ENCODE results near the gene ITPRID1. TPM values are rescaled to one million over a fixed set of nuclear protein-coding genes. Genes with fewer than 3 reads are reported as not detected.

The ITPRID1 gene
- total RNA-seq, 1 experiment from 2014 or later = 1.2 TPM

DNA sequence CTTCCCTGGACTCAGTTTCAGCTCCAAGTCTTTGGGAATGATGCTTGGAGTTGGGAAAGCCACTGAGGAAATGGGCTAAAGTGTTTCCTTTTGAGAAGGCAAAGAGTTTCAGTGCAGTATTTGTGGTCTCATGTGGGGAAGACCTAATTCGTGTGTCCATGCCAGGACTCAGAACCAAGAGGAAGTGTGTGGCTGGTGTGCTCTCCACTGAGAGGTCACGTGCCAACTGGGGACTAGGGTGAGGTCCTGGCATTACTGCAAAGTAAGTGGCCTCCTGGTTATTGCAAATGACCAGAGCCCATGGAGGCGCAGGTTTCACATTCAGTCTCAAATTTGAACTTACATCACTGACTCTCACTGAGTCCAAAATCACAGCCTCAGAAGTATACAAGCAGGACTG is 48.6 kb upstream of the ITPRID1 start:
- no peak overlapping the region for H3K23ac ChIP-seq (ENCODE audit: insufficient read length, low read depth, low read length)
- no peak overlapping the region for H2BK15ac ChIP-seq (ENCODE audit: low read depth, low read length)
- Mint-ChIP-seq H3K9me3 (no peaks in the 10 kb centered on the region), H3K4me1 (peaks cover 67 to 69% of the 10 kb centered on the region in 2 experiments), H3K27me3 (ENCODE audit: low read depth) (peaks cover 18% of the 10 kb centered on the region), H3K4me3 (0 out of 5 replicates have a peak overlapping the region, but pooled peaks of 1 of the 2 experiments have one; percentile 41), H3K27ac (peak overlapping the region in 2 of 3 experiments; percentile 28 to 39; a peak in 3 of 7 replicates), H3K36me3 (ENCODE audit: insufficient read depth in 1 of 3, low read depth in 3 of 3) (no peaks in the 10 kb centered on the region; a peak in 3 of 7 replicates)
- no peak overlapping the region for H3K4ac ChIP-seq (ENCODE audit: low read depth, low read length)
- H2BK120ac ChIP-seq (ENCODE audit: low read depth, low read length, poor library complexity, severe bottlenecking) = no peak overlapping the region
- no peak overlapping the region for H3T11ph ChIP-seq (ENCODE audit: low read length)
- no peak overlapping the region for H2BK5ac ChIP-seq (ENCODE audit: insufficient read length, low read length)
- no peak for TF ChIP-seq CTCF (conservative IDR thresholded peaks at IDR 0.05)
- H4K20me1 ChIP-seq (ENCODE audit: control insufficient read depth, insufficient read depth, insufficient read length) = no peaks in the 10 kb centered on the region
- no CpG with 5 or more reads among the region's 3 CpGs for WGBS (ENCODE audit: extremely low coverage, insufficient read length, low lambda C conversion rate)
- H2AK5ac ChIP-seq (ENCODE audit: insufficient read length, low read length) = peak overlapping the region; percentile 11
- peak overlapping the region; percentile 44 for H3K18ac ChIP-seq (ENCODE audit: insufficient read length, low read depth, low read length)
- no peak overlapping the region for H3K4me2 ChIP-seq (ENCODE audit: insufficient read depth, insufficient read length, low read length)
- no peak overlapping the region for H3K27ac ChIP-seq (ENCODE audit: insufficient read length, low read depth, low read length)
- H2BK20ac ChIP-seq (ENCODE audit: low read depth, low read length, poor library complexity, severe bottlenecking) = no peak overlapping the region
- no peak overlapping the region for H4K8ac ChIP-seq (replicated peaks; ENCODE audit: insufficient read length, low read depth, low read length)
- DNase-seq = peak; percentile 33
- H4K91ac ChIP-seq (ENCODE audit: insufficient read length, low read depth, low read length) = no peak overlapping the region
- no peak overlapping the region for H4K5ac ChIP-seq (ENCODE audit: insufficient read length, low read depth, low read length)
- H3K27me3 ChIP-seq (ENCODE audit: insufficient read depth, low read length) = no peaks in the 10 kb centered on the region; the same call in 1 of the 2 replicates
- H3K14ac ChIP-seq (ENCODE audit: insufficient read depth, low read length) = no peak overlapping the region
- H3K56ac ChIP-seq (ENCODE audit: insufficient read length, low read depth, low read length) = no peak overlapping the region
- peaks cover 5% of the 10 kb centered on the region for H3K4me1 ChIP-seq (ENCODE audit: insufficient read depth, low read length)
- no peak overlapping the region for H3K9ac ChIP-seq (ENCODE audit: extremely low read depth, insufficient read length, low read length)
- no peaks in the 10 kb centered on the region for H3K9me3 ChIP-seq (ENCODE audit: control insufficient read depth, low read depth, low read length)
- H3K23me2 ChIP-seq (ENCODE audit: insufficient read length, low read depth, low read length, poor library complexity, severe bottlenecking) = no peaks in the 10 kb centered on the region
- H2AFZ ChIP-seq (ENCODE audit: low read length) = no peak overlapping the region
- no peaks in the 10 kb centered on the region for H3K79me1 ChIP-seq (ENCODE audit: insufficient read depth, low read depth, low read length, poor library complexity, severe bottlenecking)
- H3K79me2 ChIP-seq (ENCODE audit: insufficient read depth, low read length) = no peaks in the 10 kb centered on the region
- H2BK12ac ChIP-seq (ENCODE audit: insufficient read length, low read depth, low read length) = peak overlapping the region; percentile 53
